ENCODE data around the gene ACAP2.
A peak's percentile ranks its signal among the peaks of the same experiment; 100 is the strongest.

The ACAP2 gene

DNA sequence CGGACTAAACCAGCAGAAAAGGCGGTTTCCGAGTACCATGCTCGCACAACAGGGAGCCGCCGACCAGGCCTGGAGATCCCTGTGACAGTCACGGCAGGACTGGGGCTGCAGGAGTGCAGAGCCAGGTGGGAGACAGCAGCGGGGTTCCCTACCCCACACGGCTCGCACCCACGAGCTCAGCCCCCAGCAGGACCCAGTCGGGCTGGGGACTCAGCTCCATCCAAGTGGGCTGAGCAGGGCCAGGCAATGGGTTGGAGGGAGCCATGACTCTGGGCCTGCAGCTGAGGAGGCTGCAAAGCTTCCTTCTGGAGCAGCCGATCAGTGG is 187.7 kb downstream of the ACAP2 start:
- ChIA-PET POLR2A (no interaction called here), CTCF (interaction anchor here (0.7 to 5.6 kb wide), 5 partner anchors 28 to 586 kb away, joined by 3 to 81 read pairs (median 3); partner anchors contain the start of genes FAM43A and LSG1)
- no peak for TF ChIP-seq CTCF (IDR thresholded peaks at IDR 0.05; ENCODE audit: insufficient read depth, low read length, missing control alignments)
- no peak for DNase-seq (ENCODE audit: low read depth, low spot score)
- no peak overlapping the region for H3K4me3 ChIP-seq (ENCODE audit: low read depth, low read length)

GRCh38 chr3:195254454-195255175 is 188.2 kb downstream of the ACAP2 start:
- POLR2A ChIA-PET = no interaction called here
- CTCF ChIA-PET = interaction anchor here (0.7 to 5.6 kb wide), 6 partner anchors 27 to 585 kb away, joined by 3 to 81 read pairs (median 6); partner anchors contain the start of genes FAM43A and LSG1
- no peak overlapping the region for H3K4me3 ChIP-seq (ENCODE audit: low read depth, low read length)
- no peak for TF ChIP-seq CTCF (IDR thresholded peaks at IDR 0.05; ENCODE audit: insufficient read depth, low read length, missing control alignments)
- DNase-seq (ENCODE audit: low read depth, low spot score) = no peak

GRCh38 chr3:195253923-195254432 is 188.8 kb downstream of the ACAP2 start:
- ChIA-PET CTCF (interaction anchor here (2.4 to 5.6 kb wide), 3 partner anchors 147 to 583 kb away, joined by 8 to 81 read pairs (median 11); partner anchors contain the start of genes FAM43A and LSG1), POLR2A (no interaction called here)
- H3K4me3 ChIP-seq (ENCODE audit: low read depth, low read length) = no peak overlapping the region
- no peak for TF ChIP-seq CTCF (IDR thresholded peaks at IDR 0.05; ENCODE audit: insufficient read depth, low read length, missing control alignments)
- no peak for DNase-seq (ENCODE audit: low read depth, low spot score)

- no peak overlapping the region for H3K4me3 ChIP-seq (ENCODE audit: low read depth, low read length)
- no peak for TF ChIP-seq CTCF (IDR thresholded peaks at IDR 0.05; ENCODE audit: insufficient read depth, low read length, missing control alignments)
- no peak for DNase-seq (ENCODE audit: low read depth, low spot score)
- ChIA-PET POLR2A (no interaction called here), CTCF (interaction anchor here (1.0 to 1.4 kb wide), 2 partner anchors 52 to 145 kb away, joined by 3 read pairs; no protein-coding TSS in a partner anchor)
Measured at GRCh38 chr3:195251336-195252065, 191.3 kb downstream of the ACAP2 start.

GRCh38 chr3:195250473-195251251 is 192.2 kb downstream of the ACAP2 start:
- POLR2A ChIA-PET = no interaction called here

More at GRCh38 chr3:195250473-195251251, 192.2 kb downstream of the ACAP2 start:
- CTCF ChIA-PET = interaction anchor here (0.8 to 2.1 kb wide), 4 partner anchors 20 to 567 kb away, joined by 3 to 17 read pairs (median 4); no protein-coding TSS in a partner anchor
- DNase-seq (ENCODE audit: low read depth, low spot score) = no peak
- H3K4me3 ChIP-seq (ENCODE audit: low read depth, low read length) = no peak overlapping the region
- peak; percentile 12 for TF ChIP-seq CTCF (IDR thresholded peaks at IDR 0.05; ENCODE audit: insufficient read depth, low read length, missing control alignments)

Data from AG04449 (cell line).